GM12878 (cell line): ENCODE results near the gene GPR137B.

Experiments
- EED ChIP-seq: sonication (generic); IDR thresholded peaks from 2 replicates; pipeline ENCODE4 v1.6.1; 2016; ENCODE audit warnings: antibody characterized with exemption, low read depth
- MAX ChIP-seq: IDR thresholded peaks from 2 replicates; pipeline ENCODE4 v1.6.1; 2012; ENCODE audit warnings: low read depth, low read length, improper control_type of control experiment
- NR2C2 ChIP-seq: IDR thresholded peaks from 2 replicates; pipeline ENCODE4 v1.6.1; 2011; ENCODE audit warnings: borderline replicate concordance, low read depth; ENCODE audit not compliant: control insufficient read depth, insufficient read length
- ZNF217 ChIP-seq: fragments of 450-650 bp; IDR thresholded peaks from 2 replicates; pipeline ENCODE4 v1.6.1; 2017; ENCODE audit warnings: antibody characterized with exemption, mild to moderate bottlenecking
- TF ChIP-seq, protein P1 (sequence below): fragments of 450-650 bp; IDR thresholded peaks from 2 replicates; pipeline ENCODE4 v1.6.1; 2017; ENCODE audit warnings: mild to moderate bottlenecking, moderate library complexity
- TF ChIP-seq, protein P2 (sequence below), 3 experiments: IDR thresholded peaks in 2 of 3; conservative IDR thresholded peaks in 1 of 3; 2 replicates each; pipeline ENCODE4 v1.5.1; 2011; ENCODE audit warnings: low read depth in 3 of 3, low read length in 3 of 3, mild to moderate bottlenecking in 3 of 3, control low read depth in 2 of 3, moderate library complexity in 2 of 3, inconsistent platforms in 1 of 3, mixed read lengths in 1 of 3; ENCODE audit not compliant: control insufficient read depth in 2 of 3, insufficient read depth in 1 of 3; ENCODE audit errors: extremely low read depth in 1 of 3

DNA sequence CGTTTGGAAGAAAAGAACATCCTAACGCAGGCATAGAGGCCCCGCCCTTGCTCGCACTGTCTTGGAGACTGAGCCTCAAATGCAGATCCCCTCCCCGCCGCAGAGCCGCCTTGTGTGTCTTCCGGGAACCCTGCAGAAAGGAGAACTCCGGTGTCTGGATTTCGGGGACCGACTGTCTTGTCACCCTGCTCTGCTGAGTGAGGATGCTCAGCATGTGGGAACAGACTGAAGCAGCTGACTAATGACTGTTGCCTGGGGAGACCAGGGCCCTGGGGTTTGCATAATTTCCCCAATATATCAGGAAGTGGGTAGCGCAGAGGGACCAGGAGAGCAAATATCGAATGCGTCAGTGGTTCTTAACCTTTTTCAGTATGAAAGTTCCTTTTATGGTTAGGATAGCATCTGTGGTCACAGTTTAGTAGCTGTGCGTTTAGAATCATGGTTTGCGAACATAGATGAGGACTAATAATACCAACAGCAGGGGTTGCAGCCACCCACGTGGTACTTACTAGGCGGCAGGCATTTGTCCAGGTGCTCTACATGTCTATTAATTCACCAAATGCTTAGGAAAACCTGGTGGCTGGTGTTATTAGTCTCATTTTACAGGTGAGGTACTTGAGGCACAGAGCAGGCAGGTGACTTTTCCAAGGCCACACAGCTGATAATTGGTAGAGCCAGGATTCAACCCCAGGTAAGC lies 14.3 kb downstream of the GPR137B start:
- TF ChIP-seq, protein P1, sequence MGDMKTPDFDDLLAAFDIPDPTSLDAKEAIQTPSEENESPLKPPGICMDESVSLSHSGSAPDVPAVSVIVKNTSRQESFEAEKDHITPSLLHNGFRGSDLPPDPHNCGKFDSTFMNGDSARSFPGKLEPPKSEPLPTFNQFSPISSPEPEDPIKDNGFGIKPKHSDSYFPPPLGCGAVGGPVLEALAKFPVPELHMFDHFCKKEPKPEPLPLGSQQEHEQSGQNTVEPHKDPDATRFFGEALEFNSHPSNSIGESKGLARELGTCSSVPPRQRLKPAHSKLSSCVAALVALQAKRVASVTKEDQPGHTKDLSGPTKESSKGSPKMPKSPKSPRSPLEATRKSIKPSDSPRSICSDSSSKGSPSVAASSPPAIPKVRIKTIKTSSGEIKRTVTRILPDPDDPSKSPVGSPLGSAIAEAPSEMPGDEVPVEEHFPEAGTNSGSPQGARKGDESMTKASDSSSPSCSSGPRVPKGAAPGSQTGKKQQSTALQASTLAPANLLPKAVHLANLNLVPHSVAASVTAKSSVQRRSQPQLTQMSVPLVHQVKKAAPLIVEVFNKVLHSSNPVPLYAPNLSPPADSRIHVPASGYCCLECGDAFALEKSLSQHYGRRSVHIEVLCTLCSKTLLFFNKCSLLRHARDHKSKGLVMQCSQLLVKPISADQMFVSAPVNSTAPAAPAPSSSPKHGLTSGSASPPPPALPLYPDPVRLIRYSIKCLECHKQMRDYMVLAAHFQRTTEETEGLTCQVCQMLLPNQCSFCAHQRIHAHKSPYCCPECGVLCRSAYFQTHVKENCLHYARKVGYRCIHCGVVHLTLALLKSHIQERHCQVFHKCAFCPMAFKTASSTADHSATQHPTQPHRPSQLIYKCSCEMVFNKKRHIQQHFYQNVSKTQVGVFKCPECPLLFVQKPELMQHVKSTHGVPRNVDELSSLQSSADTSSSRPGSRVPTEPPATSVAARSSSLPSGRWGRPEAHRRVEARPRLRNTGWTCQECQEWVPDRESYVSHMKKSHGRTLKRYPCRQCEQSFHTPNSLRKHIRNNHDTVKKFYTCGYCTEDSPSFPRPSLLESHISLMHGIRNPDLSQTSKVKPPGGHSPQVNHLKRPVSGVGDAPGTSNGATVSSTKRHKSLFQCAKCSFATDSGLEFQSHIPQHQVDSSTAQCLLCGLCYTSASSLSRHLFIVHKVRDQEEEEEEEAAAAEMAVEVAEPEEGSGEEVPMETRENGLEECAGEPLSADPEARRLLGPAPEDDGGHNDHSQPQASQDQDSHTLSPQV = peak; percentile 90; the same call in 1 of the 2 replicates
- no peak for TF ChIP-seq ZNF217
- peak; percentile 62; the same call in 1 of the 2 replicates for TF ChIP-seq MAX
- no peak for TF ChIP-seq NR2C2
- peak; percentile 91 for TF ChIP-seq EED
- TF ChIP-seq, protein P2, sequence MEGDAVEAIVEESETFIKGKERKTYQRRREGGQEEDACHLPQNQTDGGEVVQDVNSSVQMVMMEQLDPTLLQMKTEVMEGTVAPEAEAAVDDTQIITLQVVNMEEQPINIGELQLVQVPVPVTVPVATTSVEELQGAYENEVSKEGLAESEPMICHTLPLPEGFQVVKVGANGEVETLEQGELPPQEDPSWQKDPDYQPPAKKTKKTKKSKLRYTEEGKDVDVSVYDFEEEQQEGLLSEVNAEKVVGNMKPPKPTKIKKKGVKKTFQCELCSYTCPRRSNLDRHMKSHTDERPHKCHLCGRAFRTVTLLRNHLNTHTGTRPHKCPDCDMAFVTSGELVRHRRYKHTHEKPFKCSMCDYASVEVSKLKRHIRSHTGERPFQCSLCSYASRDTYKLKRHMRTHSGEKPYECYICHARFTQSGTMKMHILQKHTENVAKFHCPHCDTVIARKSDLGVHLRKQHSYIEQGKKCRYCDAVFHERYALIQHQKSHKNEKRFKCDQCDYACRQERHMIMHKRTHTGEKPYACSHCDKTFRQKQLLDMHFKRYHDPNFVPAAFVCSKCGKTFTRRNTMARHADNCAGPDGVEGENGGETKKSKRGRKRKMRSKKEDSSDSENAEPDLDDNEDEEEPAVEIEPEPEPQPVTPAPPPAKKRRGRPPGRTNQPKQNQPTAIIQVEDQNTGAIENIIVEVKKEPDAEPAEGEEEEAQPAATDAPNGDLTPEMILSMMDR (IDR thresholded peaks at IDR 0.05 in 2 of 3, conservative IDR thresholded peaks at IDR 0.05 in 1 of 3; ENCODE audit: control insufficient read depth in 2 of 3, extremely low read depth in 1 of 3, insufficient read depth in 1 of 3, low read depth in 3 of 3, low read length in 3 of 3) = no peak
